T-helper 9 cell (primary cell): ENCODE results near the gene CA12.

ENCODE experiments used
- DNase-seq: peaks from one replicate; pipeline ENCODE4 v3.0.0-alpha.2; 2020

The CA12 gene

DNA sequence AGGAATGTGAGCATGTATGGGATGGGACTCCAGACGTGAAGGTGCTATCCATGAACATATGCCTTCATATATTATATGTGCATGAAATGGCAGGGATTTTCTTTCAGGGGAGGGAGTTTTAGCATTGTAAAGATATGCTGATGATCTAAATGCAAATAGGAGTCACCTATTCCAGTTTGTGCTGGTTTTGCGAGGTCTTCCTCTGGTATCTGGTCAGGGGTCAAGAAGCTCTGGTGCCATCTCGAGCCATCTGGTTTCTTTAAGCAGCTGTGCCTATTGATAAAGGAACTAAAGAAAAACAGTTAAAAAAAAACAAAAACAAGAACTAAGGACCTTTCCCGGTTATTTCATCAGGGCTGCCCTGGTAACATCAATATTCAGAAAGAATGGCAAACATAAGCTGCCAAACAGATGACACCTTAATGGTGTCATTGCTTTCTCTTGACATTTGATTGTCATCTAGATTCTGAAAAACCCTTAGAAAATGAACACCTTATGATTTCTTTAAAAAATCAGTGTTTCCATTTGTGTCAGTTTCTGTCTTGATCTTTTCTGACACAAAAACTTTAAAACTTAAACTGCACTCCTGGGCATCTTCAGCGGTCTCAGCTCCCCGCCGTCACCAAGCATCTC lies 81.6 kb downstream of the CA12 start:
- DNase-seq: no peak

DNA sequence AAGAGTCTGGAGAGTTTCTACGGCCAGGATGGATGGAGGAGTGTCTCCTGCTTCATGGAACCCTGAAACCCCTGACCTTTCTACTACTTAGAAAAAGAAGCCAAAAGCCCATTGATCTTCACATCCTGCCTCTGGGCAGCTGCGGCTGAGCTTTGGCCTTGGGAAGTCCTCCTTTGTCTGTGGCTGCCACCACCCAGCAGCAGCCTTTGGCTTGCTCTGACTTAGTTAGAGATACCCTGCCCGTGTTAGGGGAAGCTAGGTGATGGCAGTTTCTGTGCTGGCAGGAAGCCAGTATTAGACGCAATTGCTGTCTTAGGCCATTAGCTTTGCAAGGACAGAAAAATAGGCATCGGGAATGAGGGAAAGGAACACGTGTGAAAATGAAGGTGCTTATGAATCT lies 85.5 kb downstream of the CA12 start:
- DNase-seq: no peak

DNA sequence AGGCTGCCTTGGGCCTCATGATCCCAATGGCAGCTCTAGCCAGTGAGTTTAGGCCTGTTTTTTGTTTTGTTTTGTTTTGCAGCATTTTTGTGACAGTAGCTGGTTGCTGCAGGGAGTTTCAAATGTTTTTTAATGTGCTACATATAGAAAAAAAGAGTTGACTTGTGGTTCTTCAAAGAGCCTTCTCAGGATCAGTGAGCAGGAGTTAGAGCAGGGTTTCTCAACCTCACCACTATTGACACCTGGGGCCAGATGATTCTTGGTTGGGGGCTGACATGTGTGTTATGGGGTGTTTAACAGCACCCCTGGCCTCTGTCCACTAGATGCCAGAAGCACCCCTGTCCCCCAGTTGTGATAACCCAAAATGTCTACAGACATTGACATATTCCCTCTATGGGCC lies 86.3 kb downstream of the CA12 start:
- no peak for DNase-seq

DNA sequence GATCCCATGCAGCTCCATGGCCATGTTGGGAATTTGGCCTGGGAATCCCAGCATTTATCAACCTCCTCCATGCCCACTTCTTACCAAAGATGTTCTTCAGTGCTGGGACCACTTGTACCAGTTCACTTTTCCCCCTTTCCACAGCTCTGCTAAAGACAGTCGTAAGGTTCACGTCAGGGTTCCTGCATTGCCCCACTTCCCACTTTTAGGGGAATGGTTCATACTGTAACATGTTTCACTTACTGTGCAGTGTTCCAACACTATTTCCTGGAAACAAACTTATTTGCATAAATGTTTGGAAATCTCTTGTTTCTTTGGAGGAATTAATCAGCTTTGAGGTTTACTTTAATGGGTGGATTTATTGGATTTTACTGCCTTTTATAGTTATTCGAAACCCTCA lies 87.3 kb downstream of the CA12 start:
- no peak for DNase-seq

DNA sequence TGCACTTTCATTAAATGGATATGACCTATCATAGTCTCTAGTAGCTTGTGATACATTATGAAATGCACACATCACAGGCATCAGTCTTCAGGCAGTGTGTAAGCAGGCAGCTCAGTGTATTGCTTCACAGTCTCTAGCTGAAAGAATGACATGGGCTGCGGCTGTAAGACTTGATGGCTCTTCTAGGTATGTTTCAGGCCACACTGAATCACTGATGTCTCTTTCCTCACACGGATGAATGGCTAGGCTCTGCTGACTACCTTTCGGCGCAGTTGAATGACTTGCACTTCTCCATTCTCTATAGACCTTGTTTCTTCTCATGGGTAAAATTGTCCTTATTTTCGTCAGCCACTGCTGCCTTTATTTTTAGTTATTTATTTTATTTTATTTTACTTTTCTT lies 88.9 kb downstream of the CA12 start:
- DNase-seq: no peak

DNA sequence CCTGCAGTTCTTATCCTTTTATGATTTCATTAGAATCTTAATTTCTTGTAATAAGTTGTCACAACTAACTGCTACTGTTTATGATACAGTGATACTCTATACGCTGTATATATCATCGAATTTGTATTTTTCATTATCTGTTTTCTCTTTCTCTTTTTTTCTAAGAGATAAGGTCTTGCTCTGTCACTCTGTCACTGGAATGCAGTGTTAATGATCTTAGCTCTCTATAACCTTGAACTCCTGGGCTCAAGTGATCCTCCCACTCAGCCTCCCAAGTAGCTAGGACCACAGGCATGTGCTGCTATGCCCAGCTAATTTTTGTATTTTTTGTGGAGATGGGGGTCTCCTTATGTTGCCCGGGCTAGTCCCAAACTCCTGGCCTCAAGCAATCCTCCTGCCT lies 89.4 kb downstream of the CA12 start:
- DNase-seq: no peak

DNA sequence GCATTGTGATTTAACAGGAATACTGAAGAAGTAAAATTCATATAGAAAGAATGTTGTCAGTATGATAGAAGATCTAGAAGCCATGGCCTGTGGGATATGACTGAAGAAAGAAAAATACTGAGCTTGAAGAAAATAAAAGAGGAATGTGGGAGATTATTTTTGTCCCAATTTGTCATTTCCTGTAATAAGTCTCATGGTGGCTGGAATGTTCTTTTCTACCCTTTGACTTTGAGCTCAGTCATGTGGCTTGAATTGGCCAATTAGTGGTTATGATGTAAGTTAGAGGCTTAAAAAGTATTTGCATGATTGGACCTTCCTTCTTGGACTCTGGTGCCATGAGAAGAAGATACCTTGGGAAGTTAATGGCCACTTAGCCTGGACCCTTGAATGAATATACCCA lies 90.1 kb downstream of the CA12 start:
- DNase-seq: no peak

DNA sequence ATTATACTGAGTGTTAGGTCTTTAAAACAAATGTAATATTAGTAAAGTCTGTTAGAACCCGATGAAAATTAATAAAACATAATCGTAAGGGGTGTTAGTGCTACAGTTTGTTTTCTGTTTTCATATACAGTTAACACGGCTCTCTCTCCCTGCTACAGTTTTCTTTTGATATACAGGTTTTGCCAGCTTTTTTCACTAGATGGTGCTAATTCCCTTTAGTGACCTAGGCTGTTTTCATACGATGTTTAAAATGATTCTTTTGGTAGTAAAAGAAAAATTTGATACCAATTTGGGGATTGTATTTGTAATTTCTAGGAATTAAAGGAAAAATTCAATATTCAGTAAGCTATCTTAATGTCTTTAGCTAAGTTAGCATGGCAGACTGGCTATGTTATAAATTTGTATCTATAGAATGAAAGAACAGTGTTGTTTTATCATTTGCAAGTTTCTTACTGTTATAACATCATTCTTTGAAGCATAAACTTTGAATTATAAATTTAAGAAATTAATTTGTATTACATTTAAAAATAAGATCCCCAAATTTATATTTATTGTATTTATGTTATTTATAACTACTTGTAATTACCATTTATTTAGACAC lies 92.8 kb downstream of the CA12 start:
- no peak for DNase-seq

DNA sequence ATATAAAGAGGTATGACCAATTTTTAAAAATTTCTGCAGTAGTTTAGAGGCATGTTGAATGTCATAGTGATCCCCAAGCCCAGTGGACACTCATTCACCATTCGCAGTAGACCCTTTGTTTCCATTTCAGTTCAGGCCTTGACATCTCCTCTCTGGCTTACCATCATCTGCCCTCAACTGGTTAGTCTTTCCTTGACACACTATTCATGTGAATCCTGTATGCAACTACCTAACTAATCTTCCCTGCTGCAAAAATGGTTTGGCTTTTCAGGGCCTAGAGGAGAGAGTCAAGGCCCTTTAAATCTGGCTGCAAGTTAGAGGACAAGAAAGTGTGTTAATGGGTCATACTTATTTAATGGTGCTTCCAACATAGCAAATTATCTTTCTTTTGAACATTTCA lies 93.3 kb downstream of the CA12 start:
- no peak for DNase-seq

DNA sequence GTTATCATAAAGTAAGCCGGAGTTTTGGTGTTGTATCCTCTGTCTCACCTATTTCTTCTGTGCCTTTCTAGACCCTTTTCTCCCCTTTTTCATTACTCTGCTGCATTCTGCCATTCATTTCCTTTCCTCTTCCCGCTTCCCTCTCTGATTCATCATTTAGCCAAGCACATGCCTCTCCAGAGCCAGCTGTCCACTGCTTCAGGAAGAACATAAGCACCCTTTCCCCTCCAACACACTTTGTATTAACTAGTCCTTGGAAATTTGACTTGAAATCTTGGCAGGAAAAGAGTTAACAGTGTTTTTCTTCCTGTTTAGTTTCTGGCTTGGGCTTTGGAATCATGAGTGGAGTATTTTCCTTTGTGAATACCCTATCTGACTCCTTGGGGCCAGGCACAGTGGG lies 94.5 kb downstream of the CA12 start:
- no peak for DNase-seq

DNA sequence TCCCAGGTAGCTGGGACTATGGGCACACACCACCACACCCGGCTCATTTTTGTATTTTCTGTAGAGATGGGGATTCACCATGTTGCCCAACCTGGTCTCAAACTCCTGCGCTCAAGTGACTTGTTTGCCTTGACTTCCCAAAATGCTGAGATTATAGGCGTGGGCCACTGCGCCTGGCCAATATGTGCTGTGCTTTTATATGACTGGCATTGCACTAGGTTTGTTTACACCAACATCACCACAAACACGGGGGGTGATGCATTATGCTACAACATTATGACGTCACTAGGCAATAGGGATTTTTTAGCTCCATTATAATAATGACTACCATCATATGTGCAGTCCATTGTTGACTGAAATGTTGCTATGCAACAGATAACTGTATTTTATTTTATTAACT lies 97.3 kb downstream of the CA12 start:
- no peak for DNase-seq

DNA sequence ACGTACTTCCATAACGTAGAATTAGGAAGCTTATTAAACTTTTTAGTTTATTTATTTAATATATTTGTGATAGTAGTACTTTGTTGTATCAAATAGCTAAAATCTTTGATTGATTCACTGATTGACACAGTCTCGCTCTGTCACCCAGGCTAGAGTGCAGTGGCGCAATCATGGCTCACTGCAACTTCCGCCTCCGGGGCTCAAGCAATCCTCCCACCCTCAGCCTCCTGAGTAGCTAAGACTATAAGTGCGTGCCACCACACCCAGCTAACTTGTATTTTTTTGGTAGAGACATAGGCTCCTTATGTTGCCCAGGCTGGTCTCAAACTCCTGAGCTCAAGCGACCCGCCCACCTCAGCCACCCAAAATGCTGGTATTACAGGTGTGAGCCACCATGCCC lies 98.5 kb downstream of the CA12 start:
- no peak for DNase-seq

DNA sequence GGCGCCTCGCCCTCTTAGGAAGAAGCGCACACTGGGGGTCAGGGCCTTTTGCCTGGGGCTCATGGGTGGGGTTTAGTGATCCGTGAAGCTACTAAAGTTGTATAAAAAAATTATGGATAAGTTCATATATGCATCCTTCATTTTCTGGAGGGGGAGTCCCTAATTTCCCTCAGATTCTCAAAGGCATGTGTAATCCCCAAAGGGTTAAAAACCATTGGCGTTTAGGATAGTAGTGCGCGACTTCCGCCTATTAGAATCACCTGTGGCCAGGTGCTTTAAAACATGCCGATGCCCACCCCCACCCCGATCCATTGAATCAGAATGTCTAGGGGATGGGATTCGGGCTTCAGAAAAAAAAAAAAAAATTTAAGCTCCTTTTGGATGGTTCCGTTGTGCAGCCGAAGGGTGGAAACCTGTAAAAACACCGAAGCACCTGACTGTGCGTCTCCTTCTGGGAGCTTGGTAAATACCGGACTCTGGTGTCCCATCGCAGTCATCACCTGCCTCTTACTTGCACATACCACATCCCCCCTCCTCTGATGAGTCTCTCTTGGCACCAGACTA lies 103.7 kb downstream of the CA12 start:
- DNase-seq: no peak

DNA sequence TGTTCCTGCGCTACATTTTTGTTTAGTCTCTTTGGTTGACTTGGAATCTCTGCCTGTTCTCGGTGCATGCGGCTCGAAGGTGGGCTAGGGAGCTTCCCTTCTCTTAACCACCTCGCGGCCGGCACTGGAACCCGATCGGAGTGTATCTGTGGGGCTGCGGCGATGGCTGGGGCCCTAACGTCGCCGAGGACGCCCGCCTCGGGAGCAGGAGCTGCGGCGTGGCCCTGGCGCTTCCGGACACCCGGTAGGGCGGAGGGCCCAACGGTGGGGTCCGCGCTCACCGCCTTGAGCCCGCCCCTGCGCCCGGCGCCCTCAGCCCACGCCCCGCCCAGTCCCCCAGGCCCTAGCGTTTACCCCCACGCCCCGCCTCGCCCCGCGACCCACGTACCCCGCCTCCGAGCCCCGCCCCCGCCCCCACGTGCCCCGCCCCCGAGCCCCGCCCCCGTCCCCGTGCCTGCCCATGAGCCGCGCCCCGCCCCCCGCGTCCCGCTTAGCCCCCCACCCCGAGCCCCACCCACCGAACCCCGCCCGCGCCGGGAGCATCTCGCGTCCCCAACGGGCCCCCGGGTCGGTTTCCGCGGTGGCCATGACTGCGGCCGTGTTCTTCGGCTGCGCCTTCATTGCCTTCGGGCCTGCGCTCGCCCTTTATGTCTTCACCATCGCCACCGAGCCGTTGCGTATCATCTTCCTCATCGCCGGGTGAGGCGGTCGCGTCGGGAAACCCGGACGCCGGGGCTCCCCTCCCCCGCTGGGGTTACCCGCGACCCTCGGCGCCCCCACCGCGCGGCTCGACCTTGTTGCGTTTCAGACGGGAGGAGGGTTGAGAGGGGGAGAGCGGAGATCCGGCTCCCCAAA lies 104.4 kb downstream of the CA12 start, which contains the start of gene APH1B:
Gene APH1B, plus strand, starts transcription at position 568 of the 855 bp plus-strand sequence. Its CDS starts 19 bp downstream, at position 587.
- DNase-seq: peak; percentile 80

DNA sequence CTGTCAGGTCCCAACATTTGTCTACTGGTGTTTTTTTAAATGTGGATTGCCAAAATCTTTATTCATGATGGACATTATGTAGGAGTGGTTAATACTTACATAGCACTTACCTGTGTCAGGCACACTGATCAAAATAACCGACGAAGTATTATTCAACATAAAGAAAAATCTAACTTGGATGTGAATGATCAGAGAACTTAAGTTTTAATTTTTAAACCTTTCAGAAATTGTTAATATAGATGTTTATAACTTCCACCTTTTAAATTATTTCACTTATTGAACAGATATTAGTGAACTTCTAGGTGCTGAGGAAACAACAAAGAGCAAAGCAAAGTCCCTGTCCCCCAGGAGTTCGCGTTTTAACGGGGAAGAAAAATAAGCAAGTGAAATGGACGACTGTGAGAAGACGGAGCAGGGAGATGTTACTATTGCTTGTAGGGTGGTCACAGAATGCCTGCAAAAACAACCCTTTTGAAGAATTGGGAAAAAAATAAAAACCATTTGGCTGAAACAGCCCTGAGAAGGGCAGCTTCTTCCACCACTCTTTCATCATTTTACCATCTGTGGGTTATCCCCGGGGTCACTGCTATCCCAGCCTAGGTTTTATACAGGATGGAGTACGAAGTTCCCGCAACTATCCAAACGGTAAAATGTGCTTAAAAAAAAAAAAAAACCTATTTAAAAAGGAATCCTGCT lies 105.2 kb downstream of the CA12 start:
- no peak for DNase-seq

DNA sequence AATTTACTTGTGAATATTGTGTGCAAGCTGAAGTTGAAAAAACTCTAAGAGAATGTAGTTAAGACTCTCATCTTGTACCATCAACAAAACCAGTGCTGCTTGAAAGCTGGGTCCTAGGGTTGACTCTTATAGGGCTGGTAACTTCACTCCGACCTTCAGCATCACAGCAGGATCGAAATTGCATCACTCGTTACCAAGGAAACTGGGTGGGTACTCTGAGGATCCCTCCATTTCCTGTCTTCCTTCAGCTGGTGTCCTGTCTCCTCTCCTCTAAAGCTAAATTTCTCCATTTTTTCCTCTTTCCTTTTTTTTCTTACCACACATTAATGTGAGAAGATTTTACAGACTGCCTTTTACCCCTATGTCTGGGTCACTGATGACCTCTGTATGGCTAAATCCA lies 107.2 kb downstream of the CA12 start:
- DNase-seq: no peak
